Body of pancreas (tissue), 4 donors: ENCODE results near the gene ABL2.

ENCODE experiments used
- POLR2A ChIP-seq, 3 donors: fragments of 450-650 bp; IDR thresholded peaks; one replicate each; pipeline ENCODE4 v1.6.1; 2016; ENCODE audit warnings: antibody characterized with exemption in 3 of 3, mild to moderate bottlenecking in 2 of 3
- TF ChIP-seq, protein P1 (sequence below), 7 experiments: fragments of 450-650 bp in 4 of 7; fragments of 200-600 bp in 3 of 7; sonication (generic) in 3 of 7; IDR thresholded peaks; one replicate each; pipeline ENCODE4 v1.5.1; 2016 to 2019; ENCODE audit warnings: antibody characterized with exemption in 7 of 7

DNA sequence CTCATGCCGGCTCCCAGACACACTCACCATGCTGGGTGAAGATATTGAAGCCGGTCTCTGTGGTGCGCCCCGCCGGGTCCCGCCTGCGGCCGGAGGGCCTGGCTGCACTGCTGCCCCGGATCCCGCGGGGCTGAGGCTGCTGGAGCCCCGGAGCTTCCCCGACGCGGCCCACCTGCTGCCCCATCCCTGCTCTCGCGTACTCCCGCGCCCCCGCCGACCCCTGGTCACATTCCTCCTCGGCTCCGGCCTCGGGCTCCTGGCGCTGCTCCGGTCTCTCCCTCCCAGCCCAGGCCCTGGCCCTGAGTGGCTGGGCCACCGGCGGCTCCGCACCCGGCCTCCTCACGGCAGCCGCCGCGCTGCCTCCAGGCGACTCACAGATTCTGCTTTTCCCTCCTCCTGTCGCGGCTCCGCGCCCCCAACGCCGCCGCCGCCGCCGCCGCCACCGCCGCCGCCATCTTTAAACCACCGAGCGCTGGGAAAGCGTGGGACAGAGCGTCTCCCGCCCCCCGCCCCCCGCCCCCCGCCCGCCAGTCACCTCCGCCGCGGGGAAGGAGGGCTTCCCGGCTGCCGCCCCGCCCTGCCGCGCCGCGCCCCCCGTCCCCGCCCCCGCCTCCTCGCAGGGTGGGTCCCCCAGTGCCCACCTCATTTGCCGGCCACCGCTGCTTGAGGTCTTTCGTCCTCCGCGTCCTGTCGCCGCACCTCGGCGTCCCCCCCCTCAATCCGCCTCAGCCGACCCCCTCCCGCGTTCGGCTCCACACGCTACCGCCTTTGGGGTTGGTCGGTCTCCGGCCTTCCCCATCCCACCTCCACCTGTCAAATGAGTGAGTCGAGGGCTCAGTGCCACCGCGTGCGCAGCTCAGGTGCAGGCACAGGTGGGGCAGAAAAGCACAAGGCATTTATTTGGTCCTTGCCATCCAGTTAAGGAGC, at the start of gene ABL2:
- peak; percentile 16 to 46 (median 45) for TF ChIP-seq POLR2A (IDR thresholded peaks at IDR 0.05)
- TF ChIP-seq, protein P1, sequence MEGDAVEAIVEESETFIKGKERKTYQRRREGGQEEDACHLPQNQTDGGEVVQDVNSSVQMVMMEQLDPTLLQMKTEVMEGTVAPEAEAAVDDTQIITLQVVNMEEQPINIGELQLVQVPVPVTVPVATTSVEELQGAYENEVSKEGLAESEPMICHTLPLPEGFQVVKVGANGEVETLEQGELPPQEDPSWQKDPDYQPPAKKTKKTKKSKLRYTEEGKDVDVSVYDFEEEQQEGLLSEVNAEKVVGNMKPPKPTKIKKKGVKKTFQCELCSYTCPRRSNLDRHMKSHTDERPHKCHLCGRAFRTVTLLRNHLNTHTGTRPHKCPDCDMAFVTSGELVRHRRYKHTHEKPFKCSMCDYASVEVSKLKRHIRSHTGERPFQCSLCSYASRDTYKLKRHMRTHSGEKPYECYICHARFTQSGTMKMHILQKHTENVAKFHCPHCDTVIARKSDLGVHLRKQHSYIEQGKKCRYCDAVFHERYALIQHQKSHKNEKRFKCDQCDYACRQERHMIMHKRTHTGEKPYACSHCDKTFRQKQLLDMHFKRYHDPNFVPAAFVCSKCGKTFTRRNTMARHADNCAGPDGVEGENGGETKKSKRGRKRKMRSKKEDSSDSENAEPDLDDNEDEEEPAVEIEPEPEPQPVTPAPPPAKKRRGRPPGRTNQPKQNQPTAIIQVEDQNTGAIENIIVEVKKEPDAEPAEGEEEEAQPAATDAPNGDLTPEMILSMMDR (IDR thresholded peaks at IDR 0.05): no peak
